ENCODE data around the gene USP28.
"Not testable (repeated sequence)": the region's sequence is repeated elsewhere in the genome, so short reads cannot be mapped to it uniquely, and the experiment has no call there.

USP28 gene

DNA sequence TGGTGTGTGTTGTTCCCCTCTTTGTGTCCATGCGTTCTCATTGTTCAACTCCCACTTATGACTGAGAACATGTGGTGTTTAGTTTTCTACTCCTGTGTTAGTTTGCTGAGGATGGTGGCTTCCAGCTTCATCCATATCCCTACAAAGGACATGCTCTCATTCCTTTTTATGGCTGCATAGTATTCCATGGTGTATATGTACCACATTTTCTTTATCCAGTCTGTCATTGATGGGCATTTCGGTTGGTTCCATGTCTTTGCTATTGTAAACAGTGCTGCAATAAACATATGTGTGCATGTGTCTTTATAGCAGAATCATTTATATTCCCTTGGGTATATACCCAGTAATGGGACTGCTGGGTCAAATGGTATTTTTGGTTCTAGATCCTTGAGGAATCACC, 112.3 kb downstream of the USP28 start:
- not testable (repeated sequence) for DNase-seq

DNA sequence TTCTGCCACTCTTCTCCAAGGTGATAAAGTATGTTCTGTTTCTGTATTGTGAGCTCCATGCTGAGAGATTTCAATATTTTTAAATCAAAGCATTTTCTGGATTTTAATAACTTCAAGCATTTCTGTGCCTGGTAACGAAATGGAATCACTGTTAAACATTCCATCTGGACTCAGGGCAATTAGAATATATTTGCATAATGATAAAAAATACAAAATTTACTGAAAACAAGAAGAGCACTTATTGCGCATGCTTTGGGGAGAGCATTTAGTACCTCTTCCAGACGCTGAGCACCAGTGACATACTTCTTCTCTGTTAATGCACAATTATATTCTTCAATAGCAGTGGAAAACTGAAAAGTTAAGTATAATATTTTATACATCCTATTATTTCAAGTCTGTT, 115.1 kb downstream of the USP28 start:
- no peak for DNase-seq

DNA sequence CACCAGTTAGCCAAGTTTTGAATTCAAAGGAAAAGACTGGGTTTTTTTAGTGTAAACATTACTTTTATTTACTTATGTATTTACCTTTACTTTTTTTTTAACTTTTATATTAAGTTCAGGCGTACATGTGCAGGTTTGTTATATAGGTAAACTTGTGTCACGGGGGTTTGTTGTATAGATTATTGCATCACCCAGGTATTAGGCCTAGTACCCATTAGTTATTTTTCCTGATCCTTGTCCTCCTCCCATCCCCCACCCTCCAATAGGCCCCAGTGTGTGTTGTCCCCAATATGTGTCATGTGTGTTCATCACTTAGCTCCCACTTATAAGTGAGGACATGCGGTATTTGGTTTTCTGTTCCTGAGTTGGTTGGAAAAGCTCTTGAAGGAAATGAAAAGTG, 122.4 kb downstream of the USP28 start:
- DNase-seq, result no peak

All from effector CD8-positive, alpha-beta T cell (primary cell).